Fibroblast of skin of left quadriceps (primary cell): ENCODE results near the gene HTT.

ENCODE experiments used
- DNase-seq, 2 experiments: peaks; one replicate each; pipeline ENCODE4 v3.0.0-alpha.2; 2013; ENCODE audit warnings: low read depth in 2 of 2

HTT gene

GRCh38 chr4:3234171-3235029, 159.9 kb downstream of the HTT start:
- DNase-seq, result no peak

GRCh38 chr4:3235030-3235345, 160.5 kb downstream of the HTT start:
- no peak for DNase-seq

- DNase-seq, result no peak
Observed at GRCh38 chr4:3235581-3235980, 161.1 kb downstream of the HTT start.

- no peak for DNase-seq
Observed at GRCh38 chr4:3236326-3236878, 161.9 kb downstream of the HTT start.

- no peak for DNase-seq
Observed at GRCh38 chr4:3237266-3237665, 162.8 kb downstream of the HTT start.

GRCh38 chr4:3237712-3238560, 163.5 kb downstream of the HTT start:
- DNase-seq, result no peak

GRCh38 chr4:3238721-3239120, 164.2 kb downstream of the HTT start:
- DNase-seq, result no peak

- no peak for DNase-seq
Observed at GRCh38 chr4:3239303-3239702, 164.8 kb downstream of the HTT start.

- no peak for DNase-seq
Observed at GRCh38 chr4:3239998-3240920, 165.8 kb downstream of the HTT start.

- DNase-seq, result no peak
Observed at GRCh38 chr4:3240936-3241522, 166.5 kb downstream of the HTT start.

- DNase-seq, result peak; percentile 29 to 31
Observed at GRCh38 chr4:3241898-3242524, 167.5 kb downstream of the HTT start.

- no peak for DNase-seq
Observed at GRCh38 chr4:3243136-3243780, 168.8 kb downstream of the HTT start.

GRCh38 chr4:3244002-3244401, 169.5 kb downstream of the HTT start:
- no peak for DNase-seq

- no peak for DNase-seq
Observed at GRCh38 chr4:3244747-3245146, 170.3 kb downstream of the HTT start.

GRCh38 chr4:3245676-3246075, 171.2 kb downstream of the HTT start:
- DNase-seq, result no peak

- DNase-seq, result no peak
Observed at GRCh38 chr4:3246458-3247398, 172.2 kb downstream of the HTT start.

- DNase-seq, result no peak
Observed at GRCh38 chr4:3247399-3248177, 173.1 kb downstream of the HTT start.

GRCh38 chr4:3248178-3248480, 173.6 kb downstream of the HTT start:
- no peak for DNase-seq
